Neuronal stem cell (in vitro differentiated cells): ENCODE measurements around the gene PRKCE.

Experiments
- DNase-seq: peaks from one replicate; pipeline ENCODE4 v3.0.0-alpha.2; 2013; ENCODE audit warnings: low spot score
- H2AFZ ChIP-seq: one replicate; pipeline ENCODE4 v1.6.1; 2013; ENCODE audit warnings: mild to moderate bottlenecking, low read length, inconsistent platforms
- H2AK5ac ChIP-seq: 2 replicates; pipeline ENCODE4 v1.6.1; 2013; ENCODE audit warnings: low read depth, mild to moderate bottlenecking, inconsistent platforms, low read length, moderate library complexity, mixed read lengths
- H2BK120ac ChIP-seq: 2 replicates; pipeline ENCODE4 v1.6.1; 2013; ENCODE audit warnings: low read depth, mild to moderate bottlenecking, inconsistent platforms, low read length, moderate library complexity, mixed read lengths
- H2BK12ac ChIP-seq: one replicate; pipeline ENCODE4 v1.6.1; 2013; ENCODE audit warnings: low read length, inconsistent platforms
- H2BK15ac ChIP-seq: 2 replicates; pipeline ENCODE4 v1.6.1; 2013; ENCODE audit warnings: mild to moderate bottlenecking, low read length, inconsistent platforms, mixed read lengths
- H2BK5ac ChIP-seq: one replicate; pipeline ENCODE4 v1.6.1; 2013; ENCODE audit warnings: inconsistent platforms, mild to moderate bottlenecking, low read length, moderate library complexity
- H3K14ac ChIP-seq: one replicate; pipeline ENCODE4 v1.6.1; 2013; ENCODE audit warnings: low read length, inconsistent platforms
- H3K18ac ChIP-seq: 2 replicates; pipeline ENCODE4 v1.6.1; 2013; ENCODE audit warnings: low read length, inconsistent platforms
- H3K23ac ChIP-seq: 2 replicates; pipeline ENCODE4 v1.6.1; 2013; ENCODE audit warnings: low read depth, mild to moderate bottlenecking, mixed read lengths, low read length, inconsistent platforms; ENCODE audit not compliant: poor library complexity
- H3K27ac ChIP-seq: replicated peaks from 3 replicates; pipeline ENCODE4 v1.5.1; 2013; ENCODE audit warnings: low read length, inconsistent platforms
- H3K27me3 ChIP-seq, 3 experiments: 2 replicates each; pipeline ENCODE4 v1.6.1; 2013; ENCODE audit warnings: low read length in 3 of 3, mild to moderate bottlenecking in 2 of 3, inconsistent platforms in 1 of 3, low read depth in 1 of 3, mixed read lengths in 1 of 3, moderate library complexity in 1 of 3; ENCODE audit not compliant: control insufficient read depth in 3 of 3, insufficient read depth in 3 of 3
- H3K36me3 ChIP-seq, 2 donors: replicated peaks in 1 of 2; 2 replicates each; pipeline ENCODE4 v1.6.1; 2013; ENCODE audit warnings: low read length in 2 of 2; ENCODE audit not compliant: control insufficient read depth in 2 of 2, insufficient read depth in 2 of 2
- H3K4ac ChIP-seq: 2 replicates; pipeline ENCODE4 v1.6.1; 2013; ENCODE audit warnings: inconsistent platforms, mild to moderate bottlenecking, low read length, moderate library complexity
- H3K4me1 ChIP-seq, 2 donors: 1 replicate in 1 of 2; 2 replicates in 1 of 2; pipeline ENCODE4 v1.6.1; 2013; ENCODE audit warnings: low read length in 2 of 2, low read depth in 1 of 2; ENCODE audit not compliant: control insufficient read depth in 2 of 2, insufficient read depth in 1 of 2
- H3K4me2 ChIP-seq: one replicate; pipeline ENCODE4 v1.6.1; 2013; ENCODE audit warnings: mild to moderate bottlenecking, low read length, inconsistent platforms; ENCODE audit not compliant: insufficient read depth, poor library complexity, severe bottlenecking
- H3K4me3 ChIP-seq, 2 donors: 2 replicates each; pipeline ENCODE4 v1.5.1; 2013; ENCODE audit warnings: low read length in 2 of 2, mild to moderate bottlenecking in 2 of 2, inconsistent platforms in 1 of 2, moderate library complexity in 1 of 2
- H3K79me1 ChIP-seq: one replicate; pipeline ENCODE4 v1.6.1; 2013; ENCODE audit warnings: low read depth, mild to moderate bottlenecking, inconsistent platforms, low read length, moderate library complexity
- H3K9ac ChIP-seq: one replicate; pipeline ENCODE4 v1.6.1; 2013; ENCODE audit warnings: mild to moderate bottlenecking, low read depth, low read length, inconsistent platforms; ENCODE audit not compliant: poor library complexity
- H3K9me3 ChIP-seq, 2 donors: replicated peaks in 1 of 2; 2 replicates each; pipeline versions ENCODE3 to v1.6.1; 2013; ENCODE audit warnings: low read length in 2 of 2, mild to moderate bottlenecking in 2 of 2, inconsistent platforms in 1 of 2, low read depth in 1 of 2, mixed read lengths in 1 of 2, moderate library complexity in 1 of 2; ENCODE audit not compliant: control insufficient read depth in 2 of 2, insufficient read depth in 1 of 2
- H4K8ac ChIP-seq: one replicate; pipeline ENCODE4 v1.6.1; 2013; ENCODE audit warnings: low read depth, mild to moderate bottlenecking, inconsistent platforms, low read length, moderate library complexity
- H4K91ac ChIP-seq: one replicate; pipeline ENCODE4 v1.6.1; 2013; ENCODE audit warnings: low read length, low read depth, mild to moderate bottlenecking, inconsistent platforms; ENCODE audit not compliant: poor library complexity
- WGBS, 2 donors: extraction: QIAGEN DNeasy Blood & Tissue Kit; methylation state at CpG; one replicate each; pipeline ENCODE4 v1.1.7; 2013; ENCODE audit warnings: missing lambda C conversion rate in 2 of 2, mixed read lengths in 1 of 2; ENCODE audit not compliant: insufficient read length in 2 of 2, insufficient replicate concordance in 1 of 2; ENCODE audit errors: extremely low coverage in 2 of 2; 5-methylcytosine and 5-hydroxymethylcytosine counted together

PRKCE gene

GRCh38 chr2:45992741-45993475 lies 341.4 kb downstream of the PRKCE start:
- Histone ChIP-seq H3K4me3 (no peak overlapping the region), H3K27me3 (no peaks in the 10 kb centered on the region), H3K36me3 (peaks cover 0 to 6% of the 10 kb centered on the region in 2 donors), H2AFZ (no peak overlapping the region), H3K4me1 (peaks cover 2% of the 10 kb centered on the region in 2 donors), H3K18ac (no peak overlapping the region), H4K8ac (no peak overlapping the region), H3K79me1 (no peaks in the 10 kb centered on the region), H3K9me3 (no peaks in the 10 kb centered on the region), H3K9ac (no peak overlapping the region), H3K4me2 (no peak overlapping the region), H3K23ac (no peak overlapping the region), H2BK12ac (no peak overlapping the region), H2BK5ac (no peak overlapping the region), H3K14ac (no peak overlapping the region), H3K4ac (no peak overlapping the region), H3K27ac (no peak overlapping the region), H4K91ac (no peak overlapping the region), H2BK120ac (no peak overlapping the region), H2AK5ac (no peak overlapping the region), H2BK15ac (no peak overlapping the region)
- no CpG with 5 or more reads among the region's 7 CpGs for WGBS, 2 donors
- no peak for DNase-seq

- no peak overlapping the region for H3K27ac ChIP-seq
- no peak overlapping the region for H2BK12ac ChIP-seq
- no peak overlapping the region for H4K8ac ChIP-seq
- no peaks in the 10 kb centered on the region for H3K79me1 ChIP-seq
- DNase-seq, result peak; percentile 69
- no peak overlapping the region for H2BK5ac ChIP-seq
- no CpG with 5 or more reads among the region's 6 CpGs for WGBS, 2 donors
- H3K9me3 ChIP-seq, result no peaks in the 10 kb centered on the region
- H2BK15ac ChIP-seq, result peak overlapping the region; percentile 20
- H3K4me2 ChIP-seq, result no peak overlapping the region
- peak overlapping the region; percentile 33 for H2AK5ac ChIP-seq
- H3K4me3 ChIP-seq, result no peak overlapping the region
- H3K23ac ChIP-seq, result no peak overlapping the region
- H3K4ac ChIP-seq, result no peak overlapping the region
- H3K14ac ChIP-seq, result no peak overlapping the region
- no peak overlapping the region for H2BK120ac ChIP-seq
- H4K91ac ChIP-seq, result no peak overlapping the region
- no peak overlapping the region for H3K18ac ChIP-seq
- H3K9ac ChIP-seq, result no peak overlapping the region
- H3K4me1 ChIP-seq, result peaks cover 2% of the 10 kb centered on the region in 2 donors
- no peak overlapping the region for H2AFZ ChIP-seq
- H3K36me3 ChIP-seq, result peaks cover 0 to 6% of the 10 kb centered on the region in 2 donors
- no peaks in the 10 kb centered on the region for H3K27me3 ChIP-seq
These were observed 342.1 kb downstream of the PRKCE start for GRCh38 chr2:45993476-45993991.

GRCh38 chr2:45994060-45994459 lies 342.6 kb downstream of the PRKCE start:
- Histone ChIP-seq H4K8ac (no peak overlapping the region), H2AFZ (no peak overlapping the region), H3K9ac (no peak overlapping the region), H2AK5ac (no peak overlapping the region), H3K4me2 (no peak overlapping the region), H2BK120ac (no peak overlapping the region), H3K18ac (no peak overlapping the region), H3K9me3 (no peaks in the 10 kb centered on the region), H2BK15ac (peak overlapping the region; percentile 20), H3K14ac (no peak overlapping the region), H3K79me1 (no peaks in the 10 kb centered on the region), H4K91ac (no peak overlapping the region), H2BK12ac (no peak overlapping the region), H3K4me1 (peaks cover 2% of the 10 kb centered on the region in 2 donors), H3K23ac (no peak overlapping the region), H3K4me3 (no peak overlapping the region), H3K4ac (no peak overlapping the region), H3K27me3 (no peaks in the 10 kb centered on the region), H3K36me3 (peaks cover 0 to 6% of the 10 kb centered on the region in 2 donors), H2BK5ac (no peak overlapping the region), H3K27ac (no peak overlapping the region)
- no peak for DNase-seq
- WGBS, 2 donors, result no CpG with 5 or more reads among the region's 3 CpGs

GRCh38 chr2:46000660-46001059 lies 349.2 kb downstream of the PRKCE start:
- H2AK5ac ChIP-seq, result no peak overlapping the region
- no peak overlapping the region for H3K4me3 ChIP-seq
- WGBS, 2 donors, result no CpG with 5 or more reads among the region's 5 CpGs
- H3K9me3 ChIP-seq, result no peaks in the 10 kb centered on the region
- no peak overlapping the region for H2BK12ac ChIP-seq
- no peak overlapping the region for H3K18ac ChIP-seq
- peak overlapping the region; percentile 71 for H3K14ac ChIP-seq
- no peak overlapping the region for H2BK120ac ChIP-seq
- no peaks in the 10 kb centered on the region for H3K4me1 ChIP-seq
- H2BK5ac ChIP-seq, result no peak overlapping the region
- H3K4ac ChIP-seq, result no peak overlapping the region
- H3K27ac ChIP-seq, result no peak overlapping the region
- H3K9ac ChIP-seq, result no peak overlapping the region
- H3K27me3 ChIP-seq, result no peaks in the 10 kb centered on the region
- no peak for DNase-seq
- no peak overlapping the region for H3K23ac ChIP-seq
- no peak overlapping the region for H4K8ac ChIP-seq
- H3K79me1 ChIP-seq, result no peaks in the 10 kb centered on the region
- H3K4me2 ChIP-seq, result no peak overlapping the region
- H4K91ac ChIP-seq, result no peak overlapping the region
- no peak overlapping the region for H2AFZ ChIP-seq
- H2BK15ac ChIP-seq, result no peak overlapping the region
- H3K36me3 ChIP-seq, result peaks cover 0 to 19% of the 10 kb centered on the region in 2 donors
